Measurements from ENCODE around the gene MSRB3.

DNA sequence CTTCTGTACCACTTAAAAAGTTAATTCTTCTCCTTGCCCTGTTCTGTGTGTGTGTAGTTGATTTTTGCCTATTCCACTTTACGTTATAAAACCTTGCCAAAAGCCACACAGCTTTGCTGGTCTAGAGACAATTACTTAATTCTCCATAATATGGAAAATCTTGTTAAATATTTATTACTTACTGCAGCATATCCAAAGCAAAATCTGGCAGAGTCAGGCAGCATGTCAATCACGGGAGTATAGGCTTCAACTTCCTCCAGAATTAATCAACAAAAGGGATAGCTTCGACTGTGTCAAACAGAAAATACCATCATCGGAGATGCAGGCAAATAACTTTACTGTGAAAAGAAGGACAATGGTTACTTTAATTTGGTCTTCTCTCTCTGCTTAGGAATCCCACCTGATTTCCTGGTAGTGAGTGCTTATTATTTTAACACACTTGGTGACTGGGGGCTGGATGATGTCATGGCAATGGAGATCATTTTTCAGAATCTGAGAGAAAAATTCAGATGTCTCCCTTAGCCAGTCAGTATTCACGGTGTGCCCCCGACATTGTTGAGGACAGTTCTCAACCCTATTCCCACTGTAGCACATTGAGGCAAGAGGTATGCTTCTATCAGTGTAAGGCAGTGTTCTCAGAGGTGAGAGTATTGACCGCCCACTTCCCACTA is 3.7 kb upstream of the MSRB3 start:
- TF ChIP-seq, protein P1, sequence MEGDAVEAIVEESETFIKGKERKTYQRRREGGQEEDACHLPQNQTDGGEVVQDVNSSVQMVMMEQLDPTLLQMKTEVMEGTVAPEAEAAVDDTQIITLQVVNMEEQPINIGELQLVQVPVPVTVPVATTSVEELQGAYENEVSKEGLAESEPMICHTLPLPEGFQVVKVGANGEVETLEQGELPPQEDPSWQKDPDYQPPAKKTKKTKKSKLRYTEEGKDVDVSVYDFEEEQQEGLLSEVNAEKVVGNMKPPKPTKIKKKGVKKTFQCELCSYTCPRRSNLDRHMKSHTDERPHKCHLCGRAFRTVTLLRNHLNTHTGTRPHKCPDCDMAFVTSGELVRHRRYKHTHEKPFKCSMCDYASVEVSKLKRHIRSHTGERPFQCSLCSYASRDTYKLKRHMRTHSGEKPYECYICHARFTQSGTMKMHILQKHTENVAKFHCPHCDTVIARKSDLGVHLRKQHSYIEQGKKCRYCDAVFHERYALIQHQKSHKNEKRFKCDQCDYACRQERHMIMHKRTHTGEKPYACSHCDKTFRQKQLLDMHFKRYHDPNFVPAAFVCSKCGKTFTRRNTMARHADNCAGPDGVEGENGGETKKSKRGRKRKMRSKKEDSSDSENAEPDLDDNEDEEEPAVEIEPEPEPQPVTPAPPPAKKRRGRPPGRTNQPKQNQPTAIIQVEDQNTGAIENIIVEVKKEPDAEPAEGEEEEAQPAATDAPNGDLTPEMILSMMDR (IDR thresholded peaks at IDR 0.05): no peak
- no peak for TF ChIP-seq POLR2A (IDR thresholded peaks at IDR 0.05)

Data from breast epithelium (tissue), 3 donors.